Stomach (tissue), 9 donors: ENCODE results near the gene ATRNL1. TPM values are rescaled to one million over a fixed set of nuclear protein-coding genes. Genes with fewer than 3 reads are reported as not detected.

Source experiments
- DNase-seq, 2 donors: peaks; one replicate each; pipeline versions ENCODE4 v3.0.0 to v3.0.0-alpha.2; 2013 to 2019
- H3K27ac ChIP-seq, 5 donors: fragments of 200-600 bp in 4 of 5; sonication (generic) in 4 of 5; one replicate each; pipeline ENCODE4 v1.5.1; 2013 to 2019; ENCODE audit warnings: mild to moderate bottlenecking in 1 of 5, moderate library complexity in 1 of 5
- H3K27me3 ChIP-seq, 3 donors: fragments of 200-600 bp; sonication (generic); one replicate each; pipeline ENCODE4 v1.5.1; 2017 to 2019; ENCODE audit warnings: mixed run types in 1 of 3
- H3K36me3 ChIP-seq, 4 donors: fragments of 200-600 bp; sonication (generic); 1 replicate in 3 of 4; 2 replicates in 1 of 4; pipeline ENCODE4 v1.5.1; 2016 to 2019
- H3K4me1 ChIP-seq, 4 donors: fragments of 200-600 bp; sonication (generic); one replicate each; pipeline ENCODE4 v1.5.1; 2016 to 2019
- H3K4me3 ChIP-seq, 4 donors: fragments of 200-600 bp; sonication (generic) in 3 of 4; one replicate each; pipeline ENCODE4 v1.5.1; 2016 to 2019; ENCODE audit warnings: mild to moderate bottlenecking in 1 of 4
- H3K9me3 ChIP-seq, 4 donors: fragments of 200-600 bp; sonication (generic); one replicate each; pipeline ENCODE4 v1.5.1; 2016 to 2019
- CTCF ChIP-seq, 7 experiments: fragments of 450-650 bp in 4 of 7; fragments of 200-600 bp in 3 of 7; sonication (generic) in 3 of 7; IDR thresholded peaks; one replicate each; pipeline ENCODE4 v1.5.1; 2016 to 2019; ENCODE audit warnings: antibody characterized with exemption in 7 of 7, control low read depth in 2 of 7, mild to moderate bottlenecking in 1 of 7
- EP300 ChIP-seq: sonication (generic); formaldehyde crosslinking; IDR thresholded peaks from one replicate; pipeline ENCODE4 v1.6.1; 2017; ENCODE audit warnings: antibody characterized with exemption
- POLR2A ChIP-seq, 4 donors: fragments of 450-650 bp; IDR thresholded peaks; one replicate each; pipeline ENCODE4 v1.6.1; 2016; ENCODE audit warnings: antibody characterized with exemption in 4 of 4, control low read depth in 2 of 4, mild to moderate bottlenecking in 1 of 4, moderate library complexity in 1 of 4
- POLR2AphosphoS5 ChIP-seq, 3 donors: sonication (generic); formaldehyde crosslinking; IDR thresholded peaks; one replicate each; pipeline ENCODE4 v1.6.1; 2016; ENCODE audit warnings: antibody characterized with exemption in 3 of 3
- WGBS, 5 donors: extraction: QIAGEN DNeasy Blood & Tissue Kit in 3 of 5; methylation state at CpG; one replicate each; pipeline versions ENCODE4 v1.1.5 to v1.1.7; 2013 to 2018; 5-methylcytosine and 5-hydroxymethylcytosine counted together
- intact Hi-C: fragments of 100-400 bp; cut with DNase I; formaldehyde crosslinking; loops from one replicate; pipeline ENCODE4 v1.15.1; 2023; ENCODE audit warnings: low total_unique reads
- polyA plus RNA-seq, 3 donors: library from polyadenylated mRNA; stranded (reverse); fragments of 200-250 nt; gene quantifications; one replicate each; pipeline ENCODE4 v1.2.3, GENCODE V29; 2013
- total RNA-seq, 5 donors: library from RNA; depleted of rRNA; stranded (reverse); fragments of >200 nt; gene quantifications; one replicate each; pipeline versions ENCODE4 v1.1.0 to v1.2.3, GENCODE V29; 2014 to 2016
- donor health status: healthy with polysubstance abuse.
- donor health status: Bipolar disorder and iron deficiency.
- donor health status: healthy.

The ATRNL1 gene
- total and polyA plus RNA-seq, 8 donors, result 0.12 to 50.7 (median 0.72) TPM; not detected in 1

GRCh38 chr10:115649217-115649616 lies 556.1 kb downstream of the ATRNL1 start:
- 52 to 64% (median 57%) methylated on average over 3 of the region's 3 CpGs for WGBS, 5 donors
- Histone ChIP-seq H3K4me1 (no peaks in the 10 kb centered on the region), H3K4me3 (no peak overlapping the region), H3K27me3 (no peaks in the 10 kb centered on the region), H3K9me3 (no peaks in the 10 kb centered on the region), H3K36me3 (no peaks in the 10 kb centered on the region), H3K27ac (no peak overlapping the region)
- intact Hi-C loops, result no loop called here
- no peak for DNase-seq
- TF ChIP-seq POLR2AphosphoS5 (IDR thresholded peaks at IDR 0.05), result no peak
- no peak for TF ChIP-seq EP300
- TF ChIP-seq POLR2A (IDR thresholded peaks at IDR 0.05), result no peak

GRCh38 chr10:115653473-115653872 lies 560.3 kb downstream of the ATRNL1 start:
- TF ChIP-seq CTCF (IDR thresholded peaks at IDR 0.05) (no peak), POLR2AphosphoS5 (IDR thresholded peaks at IDR 0.05) (no peak), POLR2A (IDR thresholded peaks at IDR 0.05) (no peak), EP300 (no peak)
- Histone ChIP-seq H3K27ac (no peak overlapping the region), H3K9me3 (no peaks in the 10 kb centered on the region), H3K36me3 (no peaks in the 10 kb centered on the region), H3K4me3 (no peak overlapping the region), H3K4me1 (no peaks in the 10 kb centered on the region), H3K27me3 (no peaks in the 10 kb centered on the region)
- WGBS, 5 donors, result 5 to 37% (median 9%) methylated on average over 1 of the region's 1 CpG
- intact Hi-C loops, result no loop called here
- DNase-seq, result no peak

GRCh38 chr10:115654961-115655360 lies 561.8 kb downstream of the ATRNL1 start:
- no peaks in the 10 kb centered on the region for H3K4me1 ChIP-seq
- H3K27ac ChIP-seq, result no peak overlapping the region
- intact Hi-C loops, result no loop called here
- WGBS, 5 donors, result 74 to 83% (median 82%) methylated on average over 5 of the region's 5 CpGs
- TF ChIP-seq POLR2AphosphoS5 (IDR thresholded peaks at IDR 0.05) (no peak), POLR2A (IDR thresholded peaks at IDR 0.05) (no peak), EP300 (no peak), CTCF (IDR thresholded peaks at IDR 0.05) (no peak)
- H3K36me3 ChIP-seq, result no peaks in the 10 kb centered on the region
- no peak overlapping the region for H3K4me3 ChIP-seq
- H3K9me3 ChIP-seq, result no peaks in the 10 kb centered on the region
- DNase-seq, result no peak
- H3K27me3 ChIP-seq, result no peaks in the 10 kb centered on the region

- no peak for TF ChIP-seq EP300
- TF ChIP-seq POLR2A (IDR thresholded peaks at IDR 0.05), result no peak
- no peak for TF ChIP-seq CTCF (IDR thresholded peaks at IDR 0.05)
- no peak for TF ChIP-seq POLR2AphosphoS5 (IDR thresholded peaks at IDR 0.05)
- no peaks in the 10 kb centered on the region for H3K36me3 ChIP-seq
- no peaks in the 10 kb centered on the region for H3K27me3 ChIP-seq
- H3K9me3 ChIP-seq, result no peaks in the 10 kb centered on the region
- no peak overlapping the region for H3K4me3 ChIP-seq
- DNase-seq, result no peak
- intact Hi-C loops, result no loop called here
- 62 to 79% (median 73%) methylated on average over 4 of the region's 4 CpGs for WGBS, 5 donors
- no peaks in the 10 kb centered on the region for H3K4me1 ChIP-seq
- H3K27ac ChIP-seq, result no peak overlapping the region
Measured at GRCh38 chr10:115657161-115657860, 564.1 kb downstream of the ATRNL1 start.

GRCh38 chr10:115659616-115660015 lies 566.5 kb downstream of the ATRNL1 start:
- no peak overlapping the region for H3K4me3 ChIP-seq
- no peak for DNase-seq
- WGBS, 5 donors, result 64 to 74% (median 68%) methylated on average over 3 of the region's 3 CpGs
- H3K36me3 ChIP-seq, result no peaks in the 10 kb centered on the region
- intact Hi-C loops, result no loop called here
- no peak overlapping the region for H3K27ac ChIP-seq
- H3K4me1 ChIP-seq, result no peaks in the 10 kb centered on the region
- TF ChIP-seq EP300 (no peak), POLR2A (IDR thresholded peaks at IDR 0.05) (no peak), POLR2AphosphoS5 (IDR thresholded peaks at IDR 0.05) (no peak), CTCF (IDR thresholded peaks at IDR 0.05) (no peak)
- no peaks in the 10 kb centered on the region for H3K27me3 ChIP-seq
- no peaks in the 10 kb centered on the region for H3K9me3 ChIP-seq
